Right lung (tissue), 10 donors: ENCODE data around the gene CPEB3. TPM values are rescaled to one million over a fixed set of nuclear protein-coding genes. Genes with fewer than 3 reads are reported as not detected.
"Not testable (repeated sequence)": the region's sequence is repeated elsewhere in the genome, so short reads cannot be mapped to it uniquely, and the experiment has no call there.

Experiments used
- DNase-seq, 2 donors: peaks; one replicate each; pipeline ENCODE4 v3.0.0-alpha.2; 2013
- long read RNA-seq, 8 donors: transcript quantifications; one replicate each; lab custom pipeline, GENCODE V29; 2026
- polyA plus RNA-seq, 5 donors: library from polyadenylated mRNA; unstranded; fragments of 120-200 nt; gene quantifications; one replicate each; pipeline versions ENCODE4 v1.2.1 to v1.2.3, GENCODE V29; 2013; ENCODE audit warnings: inconsistent platforms in 1 of 5, low replicate concordance in 1 of 5; ENCODE audit not compliant: insufficient read length in 5 of 5, insufficient read depth in 1 of 5

The CPEB3 gene
- polyA plus RNA-seq: 1 to 10 TPM; 2.7 to 4.2 (median 3.3) TPM
- long read RNA-seq, donor 1: 0 reads
- long read RNA-seq, donor 2: 0 reads
- long read RNA-seq, donor 3: 0 reads
- long read RNA-seq, donor 4, partial matches to known transcripts: 62 of 62 reads
- long read RNA-seq, donor 4, other reads (novel, unspliced or antisense): 0 of 62 reads
- long read RNA-seq, donor 5: 0 reads
- long read RNA-seq, donor 6: 0 reads
- long read RNA-seq, donor 7: 0 reads
- long read RNA-seq, donor 8, partial matches to known transcripts: 16 of 28 reads
- long read RNA-seq, donor 8, other reads (novel, unspliced or antisense): 12 of 28 reads

DNA sequence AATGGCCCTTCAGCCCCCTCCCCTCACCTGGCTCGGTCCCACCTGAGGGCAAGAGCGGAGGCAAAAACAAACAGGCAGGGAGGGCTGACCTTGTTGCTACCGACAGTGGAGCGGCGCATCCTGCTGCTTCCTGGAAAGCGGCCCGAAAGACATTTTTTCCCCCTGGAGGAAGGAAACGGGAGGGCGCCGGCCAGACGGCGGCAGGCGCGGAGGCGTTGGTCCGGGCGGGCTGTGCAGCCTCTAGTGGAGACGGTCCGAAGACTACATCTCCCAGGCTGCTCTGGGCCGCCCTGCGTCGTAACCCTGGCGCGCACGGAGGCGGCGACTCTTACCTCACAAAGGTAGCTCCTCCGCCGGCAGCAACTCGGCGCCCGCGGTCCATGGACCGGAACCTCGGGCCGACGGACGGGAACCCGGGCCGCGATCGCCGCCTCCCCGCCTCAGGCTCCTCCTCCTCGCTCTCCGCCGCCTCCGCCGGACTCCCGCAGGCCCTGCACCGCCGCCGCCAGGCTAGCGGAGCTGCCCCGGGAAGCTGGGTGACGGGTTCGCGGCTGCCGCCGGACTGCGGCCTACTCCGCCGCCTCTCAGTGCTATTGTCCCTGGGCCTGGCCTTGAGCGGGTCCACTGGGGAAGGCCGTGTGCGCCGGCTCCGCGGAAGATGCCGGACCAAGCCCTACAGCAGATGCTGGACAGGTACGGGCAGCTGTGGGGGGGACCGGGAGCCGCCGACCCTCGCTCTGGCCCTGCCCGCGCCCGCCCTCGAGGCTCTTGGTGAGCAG, at the start of gene CPEB3, which contains the start of gene MARCHF5:
Gene CPEB3 (minus strand): TSS at position 242 of the 779 bp plus-strand sequence. CDS start 50,728 bp downstream, outside the sequence.
Gene MARCHF5 (plus strand): TSS at position 331 of the 779 bp plus-strand sequence. CDS start 328 bp downstream, at position 659.
- DNase-seq: peak; percentile 94 to 95

DNA sequence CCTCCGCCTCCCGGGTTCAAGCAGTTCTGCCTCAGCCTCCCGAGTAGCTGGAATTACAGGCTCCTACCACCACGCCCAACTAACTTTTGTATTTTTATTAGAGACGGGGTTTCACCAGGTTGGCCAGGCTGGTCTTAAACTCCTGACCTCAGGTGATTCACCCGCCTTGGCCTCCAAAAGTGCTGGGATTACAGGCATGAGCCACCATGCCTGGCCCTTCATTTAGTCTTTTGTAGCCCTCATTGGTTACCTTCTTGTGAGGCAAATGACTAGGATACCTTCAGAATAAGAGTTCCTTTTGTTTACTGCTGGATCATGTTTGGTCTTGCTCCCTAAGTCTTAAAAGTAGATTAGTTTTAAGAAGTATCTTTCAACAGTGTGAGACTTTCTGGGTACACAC, 39.0 kb upstream of the CPEB3 start:
- not testable (repeated sequence) for DNase-seq

DNA sequence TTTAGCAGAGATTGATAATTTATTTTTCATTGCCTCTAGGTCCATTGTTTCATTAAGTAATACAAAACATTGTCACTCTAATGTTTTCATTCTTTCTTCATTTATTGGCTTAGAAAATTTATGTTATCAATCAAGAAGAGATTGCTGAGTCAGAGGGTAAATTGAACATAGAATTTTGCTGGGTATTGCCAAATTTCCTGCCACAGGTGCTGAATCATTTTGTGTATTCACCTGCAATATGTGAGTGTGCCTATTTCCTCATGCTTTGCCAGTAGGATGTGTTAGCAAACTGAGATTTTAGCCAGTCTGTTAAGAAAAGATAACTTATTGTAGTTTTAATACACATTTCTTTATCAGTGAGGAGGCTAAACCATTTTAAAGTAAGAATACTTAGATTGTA, 38.1 kb upstream of the CPEB3 start:
- DNase-seq: no peak

DNA sequence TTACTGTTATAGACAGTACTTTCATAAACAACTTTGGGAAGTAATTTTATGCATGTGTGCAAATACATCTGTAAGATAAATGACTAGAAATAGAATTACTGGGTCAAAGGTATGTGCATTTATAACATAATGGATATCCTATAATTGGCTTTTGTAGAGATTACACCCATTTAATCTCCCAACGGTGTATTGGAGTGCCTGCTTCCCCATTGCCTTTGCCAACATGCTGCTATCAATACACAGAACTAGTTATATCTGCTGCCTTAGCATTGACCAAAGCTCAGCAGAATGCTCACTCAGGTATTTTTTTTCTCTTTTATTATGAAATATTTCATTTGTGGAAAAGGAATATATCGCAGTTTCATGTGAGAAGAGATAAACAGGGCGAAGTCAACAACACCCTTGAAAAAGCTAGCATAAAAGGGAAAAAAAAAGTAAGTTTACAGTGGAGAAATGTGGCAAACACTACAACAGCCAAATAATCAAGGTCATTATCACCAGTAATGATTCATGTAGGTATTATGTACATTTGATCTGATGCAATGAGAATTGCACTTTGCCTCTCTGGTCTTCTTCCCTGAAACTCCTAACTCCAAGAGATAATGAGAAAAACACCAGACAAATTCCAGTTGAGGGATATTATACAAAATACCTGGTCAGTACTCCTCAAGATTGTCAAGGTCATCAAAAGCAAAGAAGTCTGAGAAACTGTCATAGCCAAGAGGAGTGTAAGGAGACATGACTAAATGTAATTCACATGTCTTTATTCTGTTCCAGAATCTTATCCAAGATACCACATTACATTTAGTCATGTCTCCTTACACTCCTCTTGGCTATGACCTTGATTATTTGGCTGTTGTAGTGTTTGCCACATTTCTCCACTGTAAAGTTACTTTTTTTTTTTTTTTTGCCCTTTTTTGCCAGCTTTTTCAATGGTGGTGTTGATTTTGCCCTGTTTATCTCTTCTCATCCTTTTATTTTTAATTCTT, 36.9 kb upstream of the CPEB3 start:
- DNase-seq: no peak

DNA sequence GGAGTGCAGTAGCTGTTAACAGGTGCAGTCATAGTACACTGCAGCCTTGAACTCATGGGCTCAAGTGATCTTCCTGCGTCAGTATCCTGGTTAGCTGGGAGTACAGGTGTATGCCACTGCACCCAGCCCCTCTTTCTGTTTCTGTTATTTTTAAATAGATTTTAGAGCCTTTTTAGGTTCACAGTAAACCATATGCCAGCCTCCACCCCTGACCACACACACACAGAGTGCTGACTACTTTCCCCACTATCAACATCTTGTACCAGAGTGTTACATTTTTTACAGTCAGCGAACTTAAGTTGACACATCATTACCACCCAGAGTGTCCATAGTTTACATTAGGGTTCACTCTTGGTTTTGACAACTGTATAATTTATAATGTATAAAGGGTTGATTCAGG, 32.2 kb upstream of the CPEB3 start:
- DNase-seq: no peak

DNA sequence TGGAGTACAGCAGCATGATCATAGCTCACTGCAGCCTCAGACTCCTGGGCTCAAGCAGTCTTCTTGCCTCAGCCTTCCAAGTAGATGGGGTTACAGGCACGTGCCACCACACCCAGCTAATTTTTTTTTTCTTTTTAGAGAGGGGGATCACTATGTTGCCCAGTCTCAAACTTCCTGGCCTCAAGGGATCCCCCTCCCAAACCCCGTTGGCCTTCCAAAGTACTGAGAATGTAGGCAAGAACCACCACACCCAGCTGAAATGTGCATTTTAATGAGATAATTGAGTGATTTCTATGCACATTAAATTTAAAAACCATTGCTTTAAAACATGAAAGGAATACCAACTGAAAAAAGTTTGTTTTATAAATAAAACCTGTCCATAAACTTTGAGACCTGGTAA, 25.7 kb upstream of the CPEB3 start:
- DNase-seq: no peak

DNA sequence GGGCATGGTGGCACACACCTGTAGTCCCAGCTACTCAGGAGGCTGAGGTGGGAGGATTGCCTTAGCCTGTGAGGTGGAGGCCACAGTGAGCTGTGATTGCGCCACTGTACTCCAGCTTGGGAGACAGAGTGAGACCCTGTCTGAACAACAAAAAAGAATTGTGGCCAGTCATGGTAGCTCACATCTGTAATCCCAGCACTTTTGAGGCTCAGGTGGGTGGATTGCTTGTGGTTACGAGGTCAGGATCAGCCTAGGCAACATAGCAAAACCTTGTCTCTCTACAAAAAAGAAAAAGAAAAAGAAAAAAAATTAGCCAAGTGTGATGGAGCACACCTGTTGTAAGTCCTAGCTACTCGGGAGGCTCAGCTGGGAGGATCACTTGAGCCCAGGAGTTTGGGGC, 22.9 kb upstream of the CPEB3 start:
- DNase-seq: no peak

DNA sequence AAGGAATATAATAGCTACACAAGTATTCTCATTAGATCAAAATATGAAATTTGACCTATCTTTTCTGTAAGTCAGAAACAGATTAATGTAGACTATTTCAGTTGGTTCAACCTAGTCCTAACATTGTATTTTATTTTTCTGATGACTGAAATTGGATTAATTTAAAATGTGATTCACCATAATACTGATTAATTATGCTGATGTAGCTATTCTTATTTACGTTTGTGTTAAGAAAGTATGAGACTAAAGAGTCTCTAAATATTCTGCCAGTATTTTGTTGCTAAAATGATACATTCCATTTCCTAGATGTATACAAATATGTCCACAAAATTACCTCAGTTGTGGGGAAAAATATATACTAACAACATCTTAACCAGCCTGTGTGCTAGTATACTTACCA, 18.4 kb upstream of the CPEB3 start:
- DNase-seq: no peak

DNA sequence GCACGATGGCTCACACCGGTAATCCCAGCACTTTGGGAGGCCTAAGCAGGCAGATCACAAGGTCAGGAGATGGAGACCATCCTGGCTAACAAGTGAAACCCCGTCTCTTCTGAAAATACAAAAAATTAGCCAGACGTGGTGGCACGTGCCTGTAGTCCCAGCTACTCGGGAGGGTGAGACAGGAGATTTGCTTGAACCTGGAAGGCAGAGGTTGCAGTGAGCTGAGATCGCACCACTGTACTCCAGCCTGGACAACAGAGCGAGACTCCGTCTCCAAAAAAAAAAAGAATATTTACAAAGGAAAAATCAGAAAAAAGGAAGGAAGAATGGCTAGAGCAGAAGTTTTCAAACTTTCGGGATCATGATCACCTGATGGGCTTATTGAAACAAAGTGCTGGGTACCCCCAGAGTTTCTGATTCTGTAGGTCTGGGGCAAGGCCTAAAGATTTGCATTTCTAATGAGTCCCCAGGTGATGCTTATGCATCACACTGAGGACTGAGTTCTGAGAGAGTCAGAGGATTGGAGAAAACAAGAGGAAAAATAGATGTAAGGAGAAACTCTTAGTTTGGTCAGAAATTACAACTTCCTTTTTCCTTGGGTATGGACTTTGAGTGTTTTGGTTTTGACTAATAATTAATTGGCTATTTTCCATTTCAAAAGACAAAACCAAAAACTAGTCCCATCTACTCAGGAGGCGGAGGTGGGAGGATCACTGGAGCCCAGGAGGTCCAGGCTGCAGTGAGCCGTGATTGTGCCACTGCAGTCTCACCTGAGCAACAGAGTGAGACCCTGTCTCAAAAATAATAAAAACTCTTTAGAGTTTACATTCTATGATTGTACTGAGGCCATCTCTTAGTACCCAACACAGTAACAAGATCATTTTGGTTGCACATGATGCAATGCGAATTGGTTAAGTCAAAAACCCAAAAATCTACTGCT, 14.5 kb upstream of the CPEB3 start:
- no peak for DNase-seq

DNA sequence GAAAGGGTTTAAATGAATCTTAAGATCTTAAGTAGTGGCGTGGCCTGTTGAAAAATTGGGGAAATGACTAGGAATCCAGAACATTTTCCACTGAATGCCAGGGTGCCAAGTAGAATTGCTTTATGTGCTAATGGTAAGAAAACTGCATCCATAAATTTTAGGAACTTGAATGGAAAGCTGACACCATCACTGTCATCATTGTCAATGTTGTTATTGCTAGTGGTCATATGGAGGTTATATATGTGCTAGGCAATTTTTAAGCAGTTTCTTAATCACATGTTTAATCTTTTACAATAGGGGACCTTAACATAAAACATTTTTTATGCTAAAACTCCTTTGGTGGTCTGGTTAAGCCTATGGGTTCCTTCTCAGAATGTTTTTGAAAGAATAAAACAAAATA, 13.2 kb upstream of the CPEB3 start:
- DNase-seq: no peak

DNA sequence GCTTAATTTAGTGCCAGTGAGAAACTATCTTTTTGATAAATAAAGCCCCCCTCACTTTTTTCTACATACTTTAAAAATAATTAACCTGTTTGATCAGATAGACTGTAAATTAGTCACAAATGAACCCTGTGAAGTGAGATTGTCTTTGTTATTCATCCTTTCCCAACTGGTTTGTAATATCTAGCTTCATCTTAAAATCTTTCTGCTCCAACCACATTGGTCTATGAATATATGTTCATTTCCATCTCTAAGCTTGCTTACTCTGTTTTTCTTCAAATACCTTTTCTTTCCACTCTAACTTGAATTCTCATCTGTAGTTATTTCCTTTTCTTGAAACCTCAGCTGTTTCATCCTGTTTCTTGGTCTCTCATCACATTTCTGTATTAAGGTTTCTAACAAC, 12.2 kb upstream of the CPEB3 start:
- DNase-seq: no peak

DNA sequence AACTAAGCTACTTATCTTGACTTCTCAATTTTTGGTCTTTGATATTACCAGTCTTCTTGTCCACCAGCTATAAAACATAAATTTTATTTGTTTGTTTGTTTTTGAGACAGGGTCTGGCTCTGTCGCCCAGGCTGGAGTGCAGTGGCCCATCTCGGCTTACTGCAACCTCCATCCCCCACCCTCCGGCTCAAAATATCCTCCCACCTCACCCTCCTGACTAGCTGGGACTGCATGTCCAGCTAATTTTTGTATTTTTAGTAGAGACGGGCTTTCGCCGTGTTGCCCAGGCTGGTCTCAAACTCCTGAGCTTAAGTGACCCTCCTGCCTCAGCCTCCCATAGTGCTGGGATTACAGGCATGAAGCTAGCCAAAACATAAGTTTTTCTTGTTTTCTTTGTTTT, 7.6 kb upstream of the CPEB3 start:
- DNase-seq: no peak

DNA sequence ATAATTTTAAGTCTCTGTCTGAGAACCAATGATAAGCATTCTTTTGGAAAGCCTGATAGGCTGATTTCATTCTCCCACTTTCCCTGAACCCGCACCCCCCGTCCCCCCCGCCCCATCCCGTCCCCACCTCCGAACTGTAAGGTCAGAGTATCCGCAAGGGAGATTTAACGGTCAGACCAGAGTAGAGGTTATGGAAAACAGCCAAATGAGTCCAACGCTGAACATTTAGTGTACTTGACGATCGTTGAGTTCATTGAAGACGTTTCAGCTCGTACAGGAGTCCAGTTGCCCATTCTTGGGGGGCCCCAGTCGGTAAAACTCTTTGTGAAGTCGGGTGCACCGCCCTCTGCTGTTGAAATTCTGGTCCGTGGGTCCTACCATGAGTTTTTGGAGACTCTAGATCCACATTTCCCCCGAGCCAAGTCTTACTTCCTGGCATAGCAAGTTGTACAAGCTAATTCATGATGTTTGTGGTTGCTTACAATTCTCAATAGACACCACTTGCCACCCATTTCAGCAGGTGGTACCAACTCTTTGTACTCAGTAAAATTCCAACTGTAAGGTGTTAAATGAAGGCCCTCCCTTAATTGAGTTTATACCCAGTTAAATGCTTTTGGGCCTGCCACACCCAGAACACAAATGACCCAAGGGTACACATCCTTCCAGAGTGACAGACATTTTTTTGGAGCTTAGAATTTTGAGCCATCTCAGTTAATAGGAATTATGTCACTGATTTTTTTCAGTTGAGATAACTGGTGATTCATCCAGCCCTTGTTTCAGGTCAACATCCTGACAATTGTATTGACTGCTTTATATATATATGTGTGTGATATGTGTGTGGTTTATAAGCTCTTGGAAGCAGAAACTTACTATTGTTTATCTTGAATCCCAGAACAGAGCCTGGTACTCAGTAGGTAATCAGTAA, 1.3 kb upstream of the CPEB3 start:
- peak; percentile 35 to 45 for DNase-seq

DNA sequence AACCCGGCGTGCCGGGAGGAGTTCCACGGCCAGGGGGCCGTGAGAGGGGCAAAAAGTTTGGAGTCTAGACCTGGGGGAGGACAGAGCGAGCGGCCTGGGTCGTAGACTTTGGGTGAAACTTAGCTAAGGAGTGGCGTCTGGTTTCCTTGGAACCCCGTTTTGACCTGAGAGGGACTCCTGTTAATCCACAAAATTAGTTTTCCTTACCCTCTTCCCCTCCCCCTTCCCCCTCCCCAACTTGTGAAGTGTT, 663 bp upstream of the CPEB3 start:
- no peak for DNase-seq

DNA sequence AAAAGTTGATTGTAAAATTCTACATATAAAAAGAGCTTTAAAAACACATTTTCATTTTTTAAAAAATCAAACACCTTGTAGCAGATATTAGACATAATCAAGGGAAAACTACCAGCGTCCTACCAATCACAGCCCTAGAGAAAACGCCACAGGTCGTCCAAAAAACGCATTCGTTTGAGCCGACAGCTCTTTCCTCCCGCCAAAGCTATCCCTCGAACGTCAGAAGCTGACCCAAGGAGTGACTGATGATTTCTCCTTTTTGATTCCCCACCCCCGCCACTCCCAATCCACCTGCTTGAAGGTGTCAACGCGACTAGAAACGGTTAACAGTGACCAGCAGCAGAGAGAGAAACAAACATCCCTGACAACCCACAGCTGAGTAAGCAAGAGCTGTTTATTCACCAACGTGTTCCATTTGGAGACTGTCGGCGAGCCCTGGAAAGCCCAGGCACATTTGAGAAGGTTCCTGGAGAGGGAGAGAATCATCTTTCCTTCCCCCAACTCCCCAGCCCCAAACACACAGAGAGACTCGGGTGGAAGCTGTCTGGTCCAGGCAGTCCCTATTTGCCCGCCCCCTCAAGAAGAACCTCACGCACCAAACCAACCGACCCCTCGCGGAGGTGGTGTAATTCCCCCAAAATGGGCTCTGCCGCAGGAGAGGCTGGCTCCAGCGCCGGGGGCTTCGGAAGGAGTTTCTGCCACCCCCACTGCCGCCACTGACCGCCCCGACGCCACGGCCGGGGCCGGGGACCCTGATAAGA, 622 bp downstream of the CPEB3 start:
- peak; percentile 46 to 50 for DNase-seq

DNA sequence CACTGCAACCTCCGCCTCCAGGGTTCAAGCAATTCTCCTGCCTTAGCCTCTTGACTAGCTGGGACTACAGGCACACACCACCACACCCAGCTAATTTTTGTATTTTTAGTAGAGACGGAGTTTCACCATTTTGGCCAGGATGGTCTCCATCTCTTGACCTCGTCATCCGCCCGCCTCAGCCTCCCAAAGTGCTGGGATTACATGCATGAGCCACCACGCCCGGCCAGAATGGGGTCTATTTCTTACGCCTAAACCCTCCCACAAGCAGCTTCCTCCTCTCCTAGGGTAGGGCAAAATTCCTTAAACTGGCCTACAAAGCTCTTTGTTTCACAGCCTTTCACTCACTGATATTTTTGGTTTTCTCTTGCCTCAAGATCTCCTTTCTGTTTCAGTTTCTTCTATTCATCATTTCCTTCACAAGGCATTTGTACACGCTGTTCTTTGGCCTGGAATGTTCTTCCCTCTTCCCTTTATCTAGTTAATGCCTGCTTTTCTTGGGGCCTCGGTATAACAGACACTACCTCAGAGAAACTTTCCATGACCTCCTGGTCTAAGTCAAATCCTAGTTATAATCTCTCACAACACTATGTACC, 6.7 kb downstream of the CPEB3 start:
- DNase-seq: no peak

DNA sequence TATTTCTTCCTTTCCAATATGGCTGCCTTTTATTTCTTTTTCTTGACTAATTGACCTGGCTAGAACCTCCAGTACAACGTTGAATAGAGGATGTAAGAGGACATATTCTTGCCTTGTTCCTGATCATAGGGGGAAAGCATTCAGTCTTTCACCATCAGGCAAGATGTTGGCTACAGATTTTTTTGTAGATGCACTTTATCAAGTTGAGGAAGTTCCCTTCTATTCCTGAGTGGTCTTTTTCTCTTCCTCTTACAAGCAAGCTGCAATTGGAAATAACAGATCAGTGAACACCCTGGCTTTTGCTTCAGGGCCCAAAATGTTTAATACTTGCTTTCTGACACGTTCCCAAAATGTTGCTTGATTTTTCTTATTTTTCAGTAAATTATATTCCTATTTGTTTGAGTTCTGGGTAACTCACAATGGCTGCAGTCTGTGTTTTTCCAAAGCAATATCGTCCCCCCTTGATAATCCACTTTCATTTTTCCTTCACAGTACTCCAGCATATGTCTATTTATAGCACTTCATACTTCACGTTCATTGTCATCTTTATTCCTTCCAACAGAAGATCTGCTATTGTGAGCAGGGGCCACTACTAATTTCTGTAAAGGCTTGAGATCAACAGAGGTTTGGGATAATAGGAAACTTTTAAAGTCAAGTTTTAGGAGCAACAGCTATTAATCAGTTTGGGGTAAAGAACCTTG, 11.7 kb downstream of the CPEB3 start:
- no peak for DNase-seq

DNA sequence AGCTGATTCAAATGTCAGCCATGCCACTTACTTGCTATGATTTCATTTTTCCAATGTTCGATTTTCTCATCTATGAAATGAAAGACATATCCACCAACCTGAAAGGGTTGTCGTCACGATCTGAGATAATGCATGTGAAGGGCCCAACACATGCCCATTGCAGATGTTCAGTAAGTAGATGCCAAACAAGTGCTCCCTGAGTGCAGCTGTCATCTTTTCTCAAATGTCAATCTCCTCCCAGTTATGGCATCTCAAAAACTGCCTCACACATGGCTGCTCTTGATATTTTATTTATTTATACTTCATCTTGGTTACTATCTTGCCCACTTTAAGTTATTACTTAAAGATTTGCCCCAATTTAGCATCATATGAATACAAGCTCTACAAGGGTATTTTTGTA, 16.8 kb downstream of the CPEB3 start:
- DNase-seq: no peak
